OCI-LY7 (cell line): Measurements from ENCODE around the gene TRAF1. TPM values are rescaled to one million over a fixed set of nuclear protein-coding genes. Genes with fewer than 3 reads are reported as not detected.

Experiments
- BruUV-seq: library from RNA; stranded (reverse); fragments of 400-500 nt; replicated peaks from 2 replicates; lab custom pipeline; 2021; lab: Mats Ljungman, UMichigan
- CTCF ChIA-PET: fragments of 300-600 bp; sonication (Branson Sonifier 250); formaldehyde crosslinking; loops from one replicate; lab custom pipeline; 2022; ENCODE audit warnings: antibody characterized with exemption; ENCODE audit not compliant: unreplicated experiment; lab: Charles Lee
- POLR2A ChIA-PET: fragments of 300-600 bp; sonication (Branson Sonifier 250); formaldehyde crosslinking; loops from one replicate; lab custom pipeline; 2022; ENCODE audit warnings: antibody characterized with exemption; lab: Charles Lee
- DNase-seq: peaks from one replicate; pipeline ENCODE4 v3.0.0-alpha.2; 2015; ENCODE audit warnings: low spot score
- H2AFZ ChIP-seq: fragments of 200-600 bp; sonication (generic), shearing (Covaris generic); 2 replicates; pipeline ENCODE4 v1.6.1; 2014; ENCODE audit warnings: mild to moderate bottlenecking, antibody characterized with exemption, low read length, moderate library complexity
- H3K27ac ChIP-seq: fragments of 200-600 bp; sonication (generic); 2 replicates; pipeline ENCODE4 v1.5.1; 2014; ENCODE audit warnings: mixed run types, low read depth, mild to moderate bottlenecking, moderate library complexity, low read length, inconsistent platforms; ENCODE audit not compliant: poor library complexity, severe bottlenecking
- H3K36me3 ChIP-seq: fragments of 200-600 bp; sonication (generic); 2 replicates; pipeline ENCODE4 v1.6.1; 2014; ENCODE audit warnings: mild to moderate bottlenecking, antibody characterized with exemption, low read length, moderate library complexity, mixed read lengths; ENCODE audit not compliant: insufficient read depth
- H3K4me1 ChIP-seq: fragments of 200-600 bp; sonication (generic); 2 replicates; pipeline ENCODE4 v1.5.1; 2014; ENCODE audit warnings: mild to moderate bottlenecking, low read length; ENCODE audit not compliant: insufficient read depth, poor library complexity, severe bottlenecking
- H3K4me2 ChIP-seq: fragments of 200-600 bp; sonication (generic); 2 replicates; pipeline ENCODE4 v1.6.1; 2014; ENCODE audit warnings: mild to moderate bottlenecking, low read length
- H3K4me3 ChIP-seq: fragments of 200-600 bp; sonication (generic); 2 replicates; pipeline ENCODE4 v1.5.1; 2014; ENCODE audit warnings: mild to moderate bottlenecking, low read depth, low read length; ENCODE audit not compliant: poor library complexity, severe bottlenecking
- H3K79me2 ChIP-seq: fragments of 200-600 bp; sonication (generic); 2 replicates; pipeline ENCODE4 v1.6.1; 2016; ENCODE audit warnings: low read depth, mild to moderate bottlenecking, low read length, moderate library complexity, mixed read lengths; ENCODE audit not compliant: insufficient read depth
- H3K9me2 ChIP-seq: fragments of 200-600 bp; sonication (generic); 2 replicates; pipeline ENCODE4 v1.6.1; 2016; ENCODE audit warnings: mild to moderate bottlenecking, low read length, mixed read lengths; ENCODE audit not compliant: insufficient read depth
- H3K9me3 ChIP-seq: fragments of 200-600 bp; sonication (generic); 2 replicates; pipeline ENCODE4 v1.6.1; 2014; ENCODE audit warnings: mild to moderate bottlenecking, mixed run types, low read length, mixed read lengths
- H4K20me1 ChIP-seq: fragments of 200-600 bp; sonication (generic); 2 replicates; pipeline ENCODE4 v1.6.1; 2014; ENCODE audit warnings: mild to moderate bottlenecking, antibody characterized with exemption, low read length, moderate library complexity, mixed read lengths; ENCODE audit not compliant: insufficient read depth
- EZH2phosphoT487 ChIP-seq: fragments of 200-600 bp; sonication (generic); IDR thresholded peaks from 2 replicates; pipeline ENCODE4 v1.6.1; 2018; ENCODE audit warnings: low read depth, borderline replicate concordance, mild to moderate bottlenecking, mixed run types, antibody characterized with exemption, low read length, moderate library complexity, mixed read lengths
- intact Hi-C: fragments of 100-400 bp; cut with micrococcal nuclease; formaldehyde crosslinking; loops from one replicate; pipeline ENCODE4 v1.10.0; 2022; ENCODE audit not compliant: unreplicated experiment
- total RNA-seq, 2 experiments: library from RNA; depleted of rRNA in 1 of 2; stranded (reverse); fragments of >200 nt in 1 of 2; shearing (Covaris generic) in 1 of 2; gene quantifications; 2 replicates each; pipeline ENCODE4 v1.2.3, GENCODE V29; 2014 to 2022
- TF ChIP-seq, protein P1 (sequence below): fragments of 200-600 bp; sonication (generic); conservative IDR thresholded peaks from 2 replicates; pipeline ENCODE4 v1.5.1; 2014; ENCODE audit warnings: mild to moderate bottlenecking, antibody characterized with exemption, low read length, moderate library complexity, mixed read lengths

Gene TRAF1
- total RNA-seq, 2 experiments from 2014 or later, result 24.2 to 50.5 TPM

DNA sequence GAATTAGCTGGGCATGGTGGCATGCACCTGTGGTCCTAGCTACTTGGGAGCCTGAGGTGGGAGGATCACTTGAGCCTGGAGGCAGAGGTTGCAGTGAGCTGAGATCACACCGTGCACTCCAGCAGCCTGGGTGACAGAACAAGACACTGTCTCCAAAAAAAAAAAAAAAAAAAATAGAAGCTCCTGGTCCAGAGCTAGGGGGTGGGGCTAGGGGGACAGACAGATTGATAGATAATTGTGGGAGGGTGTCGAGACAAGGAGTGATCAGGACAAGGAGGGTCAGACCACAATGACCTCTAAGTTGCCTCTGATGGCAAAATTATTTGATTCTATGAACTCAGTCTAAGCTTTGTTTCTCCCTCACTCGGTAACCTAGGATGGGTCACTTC, 43.0 kb downstream of the TRAF1 start:
- no peak overlapping the region for H3K4me3 ChIP-seq
- no peak overlapping the region; the same call in 1 of the 2 replicates for H2AFZ ChIP-seq
- ChIA-PET POLR2A (interaction anchor here (0.7 to 16.9 kb wide), 8 partner anchors 8 to 46 kb away, joined by 3 to 372 read pairs (median 6); partner anchors contain the start of gene TRAF1), CTCF (interaction anchor here (0.6 kb wide), 1 partner anchor 20 kb away, joined by 5 read pairs; no protein-coding TSS in a partner anchor)
- no peaks in the 10 kb centered on the region for H3K9me3 ChIP-seq
- no peaks in the 10 kb centered on the region for H3K79me2 ChIP-seq
- H3K36me3 ChIP-seq, result no peaks in the 10 kb centered on the region
- no peak for DNase-seq
- TF ChIP-seq, protein P1, sequence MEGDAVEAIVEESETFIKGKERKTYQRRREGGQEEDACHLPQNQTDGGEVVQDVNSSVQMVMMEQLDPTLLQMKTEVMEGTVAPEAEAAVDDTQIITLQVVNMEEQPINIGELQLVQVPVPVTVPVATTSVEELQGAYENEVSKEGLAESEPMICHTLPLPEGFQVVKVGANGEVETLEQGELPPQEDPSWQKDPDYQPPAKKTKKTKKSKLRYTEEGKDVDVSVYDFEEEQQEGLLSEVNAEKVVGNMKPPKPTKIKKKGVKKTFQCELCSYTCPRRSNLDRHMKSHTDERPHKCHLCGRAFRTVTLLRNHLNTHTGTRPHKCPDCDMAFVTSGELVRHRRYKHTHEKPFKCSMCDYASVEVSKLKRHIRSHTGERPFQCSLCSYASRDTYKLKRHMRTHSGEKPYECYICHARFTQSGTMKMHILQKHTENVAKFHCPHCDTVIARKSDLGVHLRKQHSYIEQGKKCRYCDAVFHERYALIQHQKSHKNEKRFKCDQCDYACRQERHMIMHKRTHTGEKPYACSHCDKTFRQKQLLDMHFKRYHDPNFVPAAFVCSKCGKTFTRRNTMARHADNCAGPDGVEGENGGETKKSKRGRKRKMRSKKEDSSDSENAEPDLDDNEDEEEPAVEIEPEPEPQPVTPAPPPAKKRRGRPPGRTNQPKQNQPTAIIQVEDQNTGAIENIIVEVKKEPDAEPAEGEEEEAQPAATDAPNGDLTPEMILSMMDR, result no peak
- TF ChIP-seq EZH2phosphoT487, result no peak
- no TSS peak for BruUV-seq
- H3K4me2 ChIP-seq, result peak overlapping the region; percentile 36; the same call in 1 of the 2 replicates
- H3K9me2 ChIP-seq, result no peaks in the 10 kb centered on the region
- H4K20me1 ChIP-seq, result no peaks in the 10 kb centered on the region
- intact Hi-C loops, result no loop called here
- H3K27ac ChIP-seq, result peak overlapping the region; percentile 8
- H3K4me1 ChIP-seq, result peaks cover 89% of the 10 kb centered on the region

DNA sequence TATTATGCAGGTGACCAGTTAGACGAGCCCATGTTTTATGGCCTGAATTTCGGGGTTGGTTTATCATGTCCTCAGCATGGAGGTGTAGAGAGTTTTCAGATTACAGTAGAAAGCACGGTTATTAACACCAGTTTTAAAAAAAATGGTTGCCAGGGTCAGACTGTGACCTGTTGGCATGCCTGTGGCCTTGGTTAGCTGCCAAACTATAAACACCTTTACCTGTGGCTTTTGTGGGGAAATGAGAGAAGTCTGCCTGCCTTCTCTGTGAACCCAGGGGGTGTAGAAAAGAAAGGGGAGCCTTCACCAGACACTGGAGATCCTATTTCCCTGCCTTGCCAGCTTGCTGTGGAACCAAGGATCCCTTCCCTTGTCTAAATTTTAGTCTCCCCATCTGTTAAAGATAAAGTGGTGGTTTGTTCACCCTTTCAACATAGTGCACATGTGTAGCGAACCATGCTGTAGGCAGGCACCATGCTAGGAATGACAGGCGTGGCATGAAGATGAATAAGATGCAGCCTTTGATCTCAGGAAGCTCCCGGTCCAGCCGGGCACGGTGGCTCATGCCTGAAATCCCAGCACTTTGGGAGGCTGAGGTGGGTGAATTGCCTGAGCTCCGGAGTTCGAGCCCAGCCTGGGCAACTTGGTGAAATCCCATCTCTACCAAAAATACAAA, 43.5 kb downstream of the TRAF1 start:
- no peak for DNase-seq
- POLR2A ChIA-PET, result interaction anchor here (0.7 to 16.9 kb wide), 8 partner anchors 9 to 47 kb away, joined by 3 to 372 read pairs (median 6); partner anchors contain the start of gene TRAF1
- no peak for TF ChIP-seq EZH2phosphoT487
- TF ChIP-seq, protein P1, result no peak
- Histone ChIP-seq H3K27ac (peak overlapping the region; percentile 8), H4K20me1 (no peaks in the 10 kb centered on the region), H3K4me2 (peak overlapping the region; percentile 36), H3K9me2 (no peaks in the 10 kb centered on the region), H3K4me1 (peaks cover 89% of the 10 kb centered on the region), H3K4me3 (no peak overlapping the region), H3K36me3 (no peaks in the 10 kb centered on the region), H3K79me2 (peaks cover under 1% of the 10 kb centered on the region; the same call in 1 of the 2 replicates), H2AFZ (peak overlapping the region; percentile 29; the same call in 1 of the 2 replicates), H3K9me3 (no peaks in the 10 kb centered on the region)
- CTCF ChIA-PET, result interaction anchor here (0.9 kb wide), 1 partner anchor 14 kb away, joined by 3 read pairs; no protein-coding TSS in a partner anchor
- intact Hi-C loops, result no loop called here
- BruUV-seq, result no TSS peak

DNA sequence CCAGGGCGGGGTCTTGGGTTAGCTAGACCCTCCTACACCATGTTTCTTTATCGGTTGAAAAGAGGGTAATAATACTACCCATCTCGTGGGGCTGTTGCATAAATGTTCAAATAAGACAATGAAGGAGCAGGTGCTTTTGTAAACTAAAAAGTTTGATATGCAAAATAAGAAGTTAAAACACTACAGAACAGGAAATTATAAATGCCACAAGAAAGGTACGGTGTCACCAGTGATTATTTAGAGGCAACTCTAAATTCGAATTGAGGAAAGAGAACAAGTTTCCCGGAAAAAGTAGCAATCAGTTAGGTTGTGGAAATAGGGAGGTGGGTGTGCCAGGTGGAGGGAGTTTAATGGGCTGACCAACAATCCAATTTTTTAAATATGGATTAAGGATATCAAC, 47.1 kb downstream of the TRAF1 start:
- no peaks in the 10 kb centered on the region for H4K20me1 ChIP-seq
- intact Hi-C loops, result loop anchor here (1.0 to 5.0 kb wide), 3 partner anchors 57 to 323 kb away; partner anchors contain the start of gene RAB14
- BruUV-seq, result no TSS peak
- no peaks in the 10 kb centered on the region for H3K9me3 ChIP-seq
- peak overlapping the region; percentile 68 for H3K4me3 ChIP-seq
- ChIA-PET POLR2A (interaction anchor here (0.6 to 4.6 kb wide), 6 partner anchors 12 to 174 kb away, joined by 4 to 50 read pairs (median 6); no protein-coding TSS in a partner anchor), CTCF (no interaction called here)
- H3K27ac ChIP-seq, result peak overlapping the region; percentile 87
- no peak for DNase-seq
- no peaks in the 10 kb centered on the region for H3K9me2 ChIP-seq
- peaks cover 25% of the 10 kb centered on the region; the same call in 1 of the 2 replicates for H3K79me2 ChIP-seq
- no peak for TF ChIP-seq EZH2phosphoT487
- TF ChIP-seq, protein P1, result no peak
- H3K4me2 ChIP-seq, result peak overlapping the region; percentile 82
- peaks cover 21% of the 10 kb centered on the region for H3K36me3 ChIP-seq
- H3K4me1 ChIP-seq, result peaks cover 80% of the 10 kb centered on the region
- H2AFZ ChIP-seq, result peak overlapping the region; percentile 9; the same call in 1 of the 2 replicates
